K562 (cell line): ENCODE results near the gene RNF224. TPM values are rescaled to one million over a fixed set of nuclear protein-coding genes. Genes with fewer than 3 reads are reported as not detected.
A peak's percentile ranks its signal among the peaks of the same experiment; 100 is the strongest.

ENCODE experiments used
- ATAC-seq: fragments of 200-7000 bp; cut with Tn5 transposase; 3 replicates; pipeline ENCODE4 v1.9.1; 2020; ENCODE audit warnings: moderate library complexity
- BruUV-seq: library from RNA; stranded (reverse); fragments of 400-500 nt; replicated peaks from 2 replicates; lab custom pipeline; 2021; lab: Mats Ljungman, UMichigan
- CTCF ChIA-PET: fragments of 300-600 bp; formaldehyde crosslinking; extraction: SDS; loops from one replicate; lab custom pipeline; 2021; ENCODE audit warnings: low intra/inter-chr PET ratio; lab: Yijun Ruan, JAX
- POLR2A ChIA-PET: fragments of 300-600, 350-650 bp; sonication (Branson Sonifier 250); formaldehyde crosslinking; extraction: SDS; loops from one replicate; lab custom pipeline; 2021; ENCODE audit warnings: antibody characterized with exemption, inconsistent platforms; lab: Yijun Ruan, JAX
- DNase-seq, 4 experiments: peaks; one replicate each; pipeline versions ENCODE4 v3.0.0 to v3.0.0-alpha.2; 2011 to 2018; ENCODE audit warnings: low spot score in 3 of 4, mixed read lengths in 3 of 4; ENCODE audit errors: extremely low read depth in 1 of 4
- FAIRE-seq: peaks from 2 replicates; lab custom pipeline; 2011; peaks lifted over from hg19 to GRCh38; lab: Jason Lieb, UNC
- H2AFZ ChIP-seq: 2 replicates; pipeline ENCODE4 v1.6.0; 2011; ENCODE audit warnings: low read depth, low read length, control low read depth, inconsistent platforms
- H3K27ac ChIP-seq: fragments of 200-600 bp; 3 replicates; pipeline ENCODE4 v1.8.0; 2011; ENCODE audit warnings: low read depth, mild to moderate bottlenecking, control low read depth, inconsistent platforms, low read length, moderate library complexity, mixed read lengths; ENCODE audit errors: extremely low read depth
- H3K27me3 ChIP-seq, 2 experiments: fragments of 300-600 bp in 1 of 2; 2 replicates in 1 of 2; 3 replicates in 1 of 2; pipeline versions ENCODE4 v1.6.0 to v1.8.0; 2011; ENCODE audit warnings: inconsistent platforms in 2 of 2, low read length in 2 of 2, mild to moderate bottlenecking in 1 of 2, mixed read lengths in 1 of 2, moderate library complexity in 1 of 2; ENCODE audit not compliant: control insufficient read depth in 2 of 2, insufficient read depth in 2 of 2
- H3K36me3 ChIP-seq: fragments of 300-600 bp; 3 replicates; pipeline ENCODE4 v1.8.0; 2011; ENCODE audit warnings: mild to moderate bottlenecking, low read length, inconsistent platforms; ENCODE audit not compliant: control insufficient read depth, insufficient read depth
- H3K4me1 ChIP-seq, 2 experiments: fragments of 200-600 bp in 1 of 2; replicated peaks in 1 of 2; 2 replicates in 1 of 2; 3 replicates in 1 of 2; pipeline versions ENCODE4 v1.5.1 to v1.8.0; 2011; ENCODE audit warnings: inconsistent platforms in 2 of 2, low read length in 2 of 2, mild to moderate bottlenecking in 1 of 2, mixed read lengths in 1 of 2, moderate library complexity in 1 of 2; ENCODE audit not compliant: control insufficient read depth in 2 of 2, insufficient read depth in 2 of 2
- H3K4me2 ChIP-seq: 2 replicates; pipeline ENCODE4 v1.6.1; 2011; ENCODE audit warnings: low read length, control low read depth, inconsistent platforms, mixed read lengths; ENCODE audit not compliant: insufficient read depth
- H3K4me3 ChIP-seq: fragments of 200-600 bp; sonication (generic), shearing (Covaris generic); 2 replicates; pipeline ENCODE4 v1.5.1; 2016; ENCODE audit warnings: control low read depth, inconsistent platforms
- H3K79me2 ChIP-seq: fragments of 200-600 bp; 3 replicates; pipeline ENCODE4 v1.8.0; 2011; ENCODE audit warnings: low read length, inconsistent platforms; ENCODE audit not compliant: control insufficient read depth, insufficient read depth
- H3K9ac ChIP-seq, 2 experiments: 2 replicates each; pipeline versions ENCODE4 v1.6.0 to v1.6.1; 2011; ENCODE audit warnings: low read depth in 2 of 2, low read length in 2 of 2, control low read depth in 1 of 2, inconsistent platforms in 1 of 2, mild to moderate bottlenecking in 1 of 2, mixed read lengths in 1 of 2; ENCODE audit not compliant: insufficient read depth in 1 of 2
- H3K9me1 ChIP-seq: one replicate; pipeline ENCODE4 v1.6.0; 2011; ENCODE audit warnings: inconsistent platforms, mild to moderate bottlenecking, low read length, moderate library complexity; ENCODE audit not compliant: control insufficient read depth, insufficient read depth
- H3K9me3 ChIP-seq: replicated peaks from 2 replicates; pipeline ENCODE4 v1.5.1; 2011; ENCODE audit warnings: low read depth, low read length, inconsistent platforms; ENCODE audit not compliant: control insufficient read depth, insufficient read depth
- H4K20me1 ChIP-seq: replicated peaks from 2 replicates; pipeline ENCODE4 v1.6.1; 2011; ENCODE audit warnings: low read length, inconsistent platforms, mixed read lengths; ENCODE audit not compliant: control insufficient read depth, insufficient read depth
- HMG20B ChIP-seq: fragments of 250-450 bp; sonication (Bioruptor Pico); IDR thresholded peaks from 2 replicates; pipeline ENCODE4 v1.5.0; 2021; ENCODE audit warnings: mild to moderate bottlenecking
- PHTF2 ChIP-seq: fragments of 250-450 bp; sonication (Bioruptor Pico); IDR thresholded peaks from 2 replicates; pipeline ENCODE4 v1.5.0; 2021; ENCODE audit warnings: mild to moderate bottlenecking
- REST ChIP-seq, 2 experiments: fragments of 450-650 bp; formaldehyde crosslinking in 1 of 2; IDR thresholded peaks; 2 replicates each; pipeline versions ENCODE4 v1.4.0 to v1.6.1; 2014 to 2020; ENCODE audit warnings: mild to moderate bottlenecking in 2 of 2, borderline replicate concordance in 1 of 2, low read depth in 1 of 2
- SRF ChIP-seq, 2 experiments: fragments of 250-450, 450-650 bp in 1 of 2; sonication (Bioruptor Pico) in 1 of 2; sonication (generic) in 1 of 2; formaldehyde crosslinking; IDR thresholded peaks; 2 replicates each; pipeline versions ENCODE4 v1.5.0 to v1.5.1; 2020 to 2022; ENCODE audit warnings: mild to moderate bottlenecking in 1 of 2, missing genetic modification reagents in 1 of 2
- WGBS: fragments of 100-300 bp; shearing (Covaris generic); methylation state at CpG from one replicate; pipeline ENCODE4 v1.1.6; 2016; ENCODE audit warnings: low coverage, mixed read lengths; ENCODE audit not compliant: insufficient coverage; ENCODE audit errors: missing lambda C conversion rate; 5-methylcytosine and 5-hydroxymethylcytosine counted together
- in situ Hi-C: fragments of 300-500 bp; cut with MboI; formaldehyde crosslinking; loops from 4 replicates; pipeline ENCODE4 v1.15.0; 2018; ENCODE audit warnings: inconsistent platforms, mixed read lengths
- intact Hi-C: fragments of 100-400 bp; cut with micrococcal nuclease; formaldehyde crosslinking; loops from 2 replicates; pipeline ENCODE4 v1.14.2; 2022
- polyA plus RNA-seq, 8 experiments: library from polyadenylated mRNA; depleted of rRNA in 4 of 8; stranded (reverse) in 5 of 8; unstranded in 3 of 8; fragments of >200 nt; fragmentation: Nextera tagmentation in 2 of 8; fragmentation: Illumina TruSeq in 1 of 8; extraction: Ambion mirVana in 2 of 8; extraction: Trizol in 1 of 8; gene quantifications; 2 replicates each; pipeline versions ENCODE4 v1.2.1 to v1.2.3, GENCODE V29; 2011 to 2014; ENCODE audit warnings: inconsistent platforms in 1 of 8, missing spikeins in 1 of 8
- total RNA-seq, 7 experiments: library from RNA; depleted of rRNA in 6 of 7; stranded (reverse); fragments of >200 nt in 6 of 7; fragmentation: Illumina TruSeq in 2 of 7; extraction: Trizol in 2 of 7; gene quantifications; 2 replicates each; pipeline versions ENCODE4 v1.2.1 to v1.2.3, GENCODE V29; 2011 to 2021; ENCODE audit warnings: low replicate concordance in 1 of 7

Gene RNF224
- total and polyA plus RNA-seq, 9 of the 15 experiments (the other 6 are each of a cell fraction or from before 2014, with no cell fraction given): not detected

GRCh38 chr9:137212520-137212919 is 14.8 kb upstream of the RNF224 start:
- TF ChIP-seq HMG20B (CRISPR knock-in tag) (no peak), PHTF2 (no peak)
- no TSS peak for BruUV-seq
- Histone ChIP-seq H3K9me3 (no peaks in the 10 kb centered on the region), H2AFZ (no peak overlapping the region), H3K79me2 (peaks cover 3% of the 10 kb centered on the region; the same call in 2 of the 3 replicates), H3K27ac (no peak overlapping the region), H3K4me1 (peaks cover 5 to 55% of the 10 kb centered on the region in 2 experiments; a peak in 4 of 5 replicates), H3K9ac (peak overlapping the region in 1 of 2 experiments; percentile 55; a peak in 2 of 4 replicates), H3K36me3 (peaks cover 48% of the 10 kb centered on the region; the same call in 2 of the 3 replicates), H4K20me1 (peaks cover 3% of the 10 kb centered on the region; the same call in 1 of the 2 replicates), H3K4me3 (no peak overlapping the region), H3K9me1 (no peaks in the 10 kb centered on the region), H3K4me2 (no peak overlapping the region), H3K27me3 (no peaks in the 10 kb centered on the region)
- DNase-seq (no peak), FAIRE-seq (no peak), ATAC-seq (no peak)
- intact Hi-C loops: no loop called here
- in situ Hi-C loops: no loop called here
- POLR2A ChIA-PET: interaction anchor here (1.0 kb wide), 1 partner anchor 8 kb away, joined by 3 read pairs; no protein-coding TSS in a partner anchor
- CTCF ChIA-PET: no interaction called here
- WGBS: 83% methylated on average over 16 of the region's 21 CpGs

- ATAC-seq (no peak), DNase-seq (no peak), FAIRE-seq (no peak)
- peaks cover 14 to 61% of the 10 kb centered on the region in 2 experiments for H3K4me1 ChIP-seq
- H3K36me3 ChIP-seq: peaks cover 48% of the 10 kb centered on the region; the same call in 2 of the 3 replicates
- no peak overlapping the region for H2AFZ ChIP-seq
- in situ Hi-C loops: no loop called here
- no peak overlapping the region for H3K9ac ChIP-seq
- WGBS: 89% methylated on average over 26 of the region's 49 CpGs
- no TSS peak for BruUV-seq
- H3K27ac ChIP-seq: no peak overlapping the region
- H3K27me3 ChIP-seq: no peaks in the 10 kb centered on the region
- H3K4me2 ChIP-seq: no peak overlapping the region
- intact Hi-C loops: no loop called here
- H3K9me3 ChIP-seq: no peaks in the 10 kb centered on the region
- ChIA-PET CTCF (no interaction called here), POLR2A (interaction anchor here (1.0 to 1.2 kb wide), 2 partner anchors 9 to 32 kb away, joined by 3 read pairs; no protein-coding TSS in a partner anchor)
- peaks cover 3% of the 10 kb centered on the region; the same call in 1 of the 2 replicates for H4K20me1 ChIP-seq
- H3K9me1 ChIP-seq: no peaks in the 10 kb centered on the region
- H3K4me3 ChIP-seq: no peak overlapping the region
- H3K79me2 ChIP-seq: peaks cover 12% of the 10 kb centered on the region; the same call in 2 of the 3 replicates
- TF ChIP-seq REST (IDR thresholded peaks at IDR 0.05; ENCODE audit: borderline replicate concordance) (0 out of 2 replicates have a peak, but pooled peaks have one; percentile 10), REST (CRISPR knock-in tag; IDR thresholded peaks at IDR 0.05; ENCODE audit: low read depth) (no peak), SRF (CRISPR knock-in tag; IDR thresholded peaks at IDR 0.05) (no peak)
These were observed 13.9 kb upstream of the RNF224 start for GRCh38 chr9:137213160-137214060.
